Rectal smooth muscle tissue (tissue), 1 donor: ENCODE measurements around the gene FAM124A.

Experiments used
- H3K27ac ChIP-seq: one replicate; pipeline ENCODE4 v1.7.0; 2013; ENCODE audit warnings: low read depth, low read length, inconsistent platforms
- H3K27me3 ChIP-seq: one replicate; pipeline ENCODE4 v1.7.0; 2013; ENCODE audit warnings: low read length; ENCODE audit not compliant: control insufficient read depth, insufficient read depth
- H3K36me3 ChIP-seq: one replicate; pipeline ENCODE4 v1.7.0; 2013; ENCODE audit warnings: low read length; ENCODE audit not compliant: control insufficient read depth, insufficient read depth
- H3K4me1 ChIP-seq: one replicate; pipeline ENCODE4 v1.7.0; 2013; ENCODE audit warnings: low read length; ENCODE audit not compliant: control insufficient read depth, insufficient read depth
- H3K4me3 ChIP-seq: one replicate; pipeline ENCODE4 v1.7.0; 2013; ENCODE audit warnings: low read length
- H3K9ac ChIP-seq: one replicate; pipeline ENCODE4 v1.7.0; 2013; ENCODE audit warnings: low read length

Gene FAM124A

DNA sequence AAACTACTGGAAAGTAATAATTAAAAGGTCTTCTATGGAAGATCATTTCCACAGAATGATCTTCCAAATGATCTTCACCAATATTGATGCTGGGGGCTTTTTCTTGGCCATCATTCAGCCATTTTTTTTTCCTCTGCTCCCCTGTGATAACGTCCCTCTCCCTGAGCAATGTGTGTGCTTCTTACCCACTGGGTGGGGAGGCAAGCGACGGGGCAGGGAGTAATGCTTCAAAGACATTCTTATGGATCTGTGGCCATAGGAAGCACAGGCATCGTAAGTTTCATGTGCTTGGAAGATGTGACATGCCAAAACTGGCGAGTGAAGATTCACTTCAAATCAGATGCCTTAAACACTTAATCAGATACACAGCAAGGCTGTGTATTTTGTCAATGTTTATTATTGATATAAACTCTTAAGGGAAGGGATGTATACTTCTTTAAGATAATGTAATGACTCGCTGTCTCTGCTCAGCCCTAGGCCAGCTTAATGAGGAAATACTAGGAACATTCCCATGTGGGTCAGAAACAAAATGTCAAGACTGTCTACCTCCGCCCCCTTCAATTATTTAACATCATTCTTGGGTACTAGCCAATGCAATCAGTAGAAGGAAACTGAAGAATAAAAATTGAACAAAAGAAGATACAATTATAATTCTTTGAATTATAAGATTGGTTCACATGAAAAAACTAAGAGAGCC, 83.2 kb downstream of the FAM124A start:
- Histone ChIP-seq H3K4me3 (no peak overlapping the region), H3K9ac (no peak overlapping the region), H3K4me1 (no peaks in the 10 kb centered on the region), H3K27me3 (no peaks in the 10 kb centered on the region), H3K27ac (no peak overlapping the region), H3K36me3 (no peaks in the 10 kb centered on the region)

DNA sequence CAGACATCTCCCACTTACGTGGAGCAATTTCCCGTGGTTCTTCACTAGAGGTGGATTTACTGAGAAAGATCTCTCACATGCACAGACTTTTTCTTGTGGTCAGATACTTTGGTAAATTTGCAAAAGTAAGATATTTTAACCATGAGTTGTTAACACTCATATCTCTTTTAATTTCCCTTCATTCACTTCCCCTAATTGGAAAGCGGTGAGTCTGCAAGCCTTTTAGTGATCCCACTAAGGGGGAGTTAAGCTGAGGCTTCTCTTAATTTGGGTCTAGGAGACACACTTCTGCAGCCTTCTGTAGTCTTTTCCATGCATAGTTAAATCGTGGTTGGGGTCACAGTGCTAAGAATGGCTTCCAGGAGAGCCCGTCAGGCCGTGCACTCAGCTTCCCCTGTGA, 86.6 kb downstream of the FAM124A start:
- Histone ChIP-seq H3K9ac (no peak overlapping the region), H3K4me3 (no peak overlapping the region), H3K4me1 (no peaks in the 10 kb centered on the region)

DNA sequence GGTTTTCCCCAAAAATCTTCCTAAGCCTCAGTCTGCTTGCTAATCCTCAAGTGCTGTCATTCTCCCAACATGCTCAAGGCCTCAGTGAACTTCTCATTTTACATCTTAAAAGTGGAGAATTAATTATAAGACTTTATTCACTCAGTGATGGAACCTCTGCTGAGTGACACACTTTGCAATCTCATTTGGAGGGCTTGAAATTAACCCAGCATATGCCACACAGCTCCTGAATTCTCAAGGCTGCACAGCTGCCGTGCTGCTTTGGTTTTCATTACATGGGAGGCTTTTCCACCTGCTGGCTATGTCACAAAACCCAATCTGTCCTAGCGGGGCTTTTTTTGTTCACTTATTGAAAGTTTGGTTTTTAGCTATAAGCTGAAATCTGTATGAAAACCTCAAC, 89.0 kb downstream of the FAM124A start:
- Histone ChIP-seq H3K36me3 (no peaks in the 10 kb centered on the region), H3K9ac (no peak overlapping the region), H3K27me3 (no peaks in the 10 kb centered on the region), H3K4me1 (no peaks in the 10 kb centered on the region), H3K4me3 (no peak overlapping the region), H3K27ac (no peak overlapping the region)

More for the DNA sequence above, 86.6 kb downstream of the FAM124A start:
- Histone ChIP-seq H3K27me3 (no peaks in the 10 kb centered on the region), H3K27ac (no peak overlapping the region), H3K36me3 (no peaks in the 10 kb centered on the region)

DNA sequence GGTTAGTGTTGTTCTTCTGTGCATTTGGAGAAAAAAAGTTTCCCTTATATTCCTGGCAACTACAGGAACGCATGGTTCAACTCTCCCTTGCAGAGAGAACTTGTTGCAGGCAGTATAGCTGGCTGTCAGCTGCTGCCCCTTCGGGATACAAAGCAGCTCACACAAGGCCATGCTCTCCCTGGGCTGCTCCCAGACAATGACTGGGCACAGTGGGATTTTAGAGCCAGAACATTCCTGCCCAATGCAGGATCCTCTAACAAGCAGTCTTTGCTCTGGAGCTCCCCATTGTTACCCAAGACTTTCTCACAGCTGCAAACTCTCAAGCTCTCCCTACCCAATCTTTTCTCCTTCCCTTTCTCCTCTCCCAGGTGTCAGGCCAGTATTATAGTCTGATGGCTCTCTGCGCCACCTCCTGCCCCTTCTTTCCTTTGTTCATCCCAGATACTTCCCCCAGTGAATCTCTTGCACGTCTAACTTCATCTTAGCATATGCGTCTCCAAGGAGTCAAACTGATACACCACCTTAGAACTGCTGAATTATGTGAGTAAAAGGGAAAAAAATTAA, 89.8 kb downstream of the FAM124A start:
- H3K4me3 ChIP-seq: no peak overlapping the region
- no peaks in the 10 kb centered on the region for H3K4me1 ChIP-seq
- H3K9ac ChIP-seq: no peak overlapping the region
- no peaks in the 10 kb centered on the region for H3K36me3 ChIP-seq
- H3K27ac ChIP-seq: no peak overlapping the region
- H3K27me3 ChIP-seq: no peaks in the 10 kb centered on the region

DNA sequence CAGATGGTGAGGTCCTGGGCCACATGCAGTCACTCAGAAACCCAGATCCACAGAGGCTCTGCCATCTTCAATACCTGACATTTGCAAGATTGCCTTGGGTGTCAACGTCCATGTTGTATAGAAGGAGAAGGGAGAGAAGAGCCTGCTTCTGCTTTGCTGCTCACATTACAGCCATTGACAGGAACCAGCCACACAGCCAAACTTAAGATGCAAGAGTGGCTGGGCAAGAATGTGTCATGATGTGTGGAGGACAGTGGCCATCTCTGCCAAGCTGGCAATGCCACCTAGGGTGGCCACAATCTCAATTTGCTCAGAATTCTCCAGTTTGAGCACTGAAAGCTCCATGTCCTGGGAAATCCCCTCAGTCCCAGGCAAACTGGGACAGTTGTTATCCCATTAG, 91.4 kb downstream of the FAM124A start:
- H3K4me3 ChIP-seq: no peak overlapping the region
- no peaks in the 10 kb centered on the region for H3K36me3 ChIP-seq
- no peak overlapping the region for H3K27ac ChIP-seq
- H3K27me3 ChIP-seq: no peaks in the 10 kb centered on the region
- no peak overlapping the region for H3K9ac ChIP-seq
- no peaks in the 10 kb centered on the region for H3K4me1 ChIP-seq

DNA sequence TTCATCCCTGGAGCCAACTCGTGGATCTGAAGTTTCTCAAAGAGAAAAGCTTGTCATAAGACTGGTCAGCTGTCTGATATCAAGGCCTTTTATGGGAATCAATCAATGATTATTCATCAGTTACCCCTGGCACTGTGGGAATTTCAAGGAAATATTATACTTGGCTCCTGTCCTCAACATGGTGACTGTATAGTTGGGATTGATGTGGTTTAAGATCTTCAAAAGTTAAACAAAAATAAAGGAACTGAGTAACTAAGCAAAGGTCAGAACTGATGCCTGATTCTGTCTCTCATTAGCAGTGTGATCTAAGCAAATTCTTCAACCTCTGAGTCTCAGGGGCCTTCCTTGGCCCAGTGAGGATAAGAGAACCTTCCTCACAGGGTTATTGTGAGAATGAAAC, 95.1 kb downstream of the FAM124A start:
- Histone ChIP-seq H3K36me3 (no peaks in the 10 kb centered on the region), H3K4me1 (no peaks in the 10 kb centered on the region), H3K4me3 (no peak overlapping the region), H3K27me3 (no peaks in the 10 kb centered on the region), H3K27ac (no peak overlapping the region), H3K9ac (no peak overlapping the region)

DNA sequence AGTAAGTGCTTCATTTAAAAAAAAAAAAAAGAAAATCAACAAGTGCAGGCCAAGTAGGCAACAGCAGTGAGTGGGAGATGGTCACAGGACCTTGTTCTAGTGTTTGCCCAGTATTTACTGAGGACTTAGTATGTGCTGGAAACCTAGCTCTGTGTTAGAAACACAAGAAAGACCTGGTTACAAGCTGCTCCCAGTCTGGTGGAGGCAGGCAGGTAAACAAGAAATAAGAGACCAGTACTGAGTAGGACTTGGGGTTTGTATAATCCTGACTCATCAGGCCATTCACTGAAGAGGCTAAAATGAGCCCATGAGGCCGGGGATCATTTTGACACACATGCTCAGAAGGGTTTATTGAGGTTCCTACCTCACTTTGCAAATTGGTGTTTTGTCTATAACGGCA, 95.8 kb downstream of the FAM124A start:
- no peaks in the 10 kb centered on the region for H3K27me3 ChIP-seq
- H3K36me3 ChIP-seq: no peaks in the 10 kb centered on the region
- H3K9ac ChIP-seq: no peak overlapping the region
- no peak overlapping the region for H3K4me3 ChIP-seq
- no peaks in the 10 kb centered on the region for H3K4me1 ChIP-seq
- H3K27ac ChIP-seq: no peak overlapping the region

- Histone ChIP-seq H3K27me3 (no peaks in the 10 kb centered on the region), H3K4me1 (no peaks in the 10 kb centered on the region), H3K4me3 (no peak overlapping the region), H3K36me3 (no peaks in the 10 kb centered on the region), H3K9ac (no peak overlapping the region), H3K27ac (no peak overlapping the region)
These were observed 96.7 kb downstream of the FAM124A start for GRCh38 chr13:51318876-51319275.

GRCh38 chr13:51321836-51322235, 99.6 kb downstream of the FAM124A start:
- no peak overlapping the region for H3K9ac ChIP-seq
- H3K27ac ChIP-seq: no peak overlapping the region
- no peaks in the 10 kb centered on the region for H3K36me3 ChIP-seq
- no peaks in the 10 kb centered on the region for H3K4me1 ChIP-seq
- H3K4me3 ChIP-seq: no peak overlapping the region
- H3K27me3 ChIP-seq: no peaks in the 10 kb centered on the region

- Histone ChIP-seq H3K27ac (no peak overlapping the region), H3K9ac (no peak overlapping the region), H3K4me1 (no peaks in the 10 kb centered on the region), H3K4me3 (no peak overlapping the region), H3K27me3 (no peaks in the 10 kb centered on the region), H3K36me3 (no peaks in the 10 kb centered on the region)
These were observed 100.6 kb downstream of the FAM124A start for GRCh38 chr13:51322826-51323225.

DNA sequence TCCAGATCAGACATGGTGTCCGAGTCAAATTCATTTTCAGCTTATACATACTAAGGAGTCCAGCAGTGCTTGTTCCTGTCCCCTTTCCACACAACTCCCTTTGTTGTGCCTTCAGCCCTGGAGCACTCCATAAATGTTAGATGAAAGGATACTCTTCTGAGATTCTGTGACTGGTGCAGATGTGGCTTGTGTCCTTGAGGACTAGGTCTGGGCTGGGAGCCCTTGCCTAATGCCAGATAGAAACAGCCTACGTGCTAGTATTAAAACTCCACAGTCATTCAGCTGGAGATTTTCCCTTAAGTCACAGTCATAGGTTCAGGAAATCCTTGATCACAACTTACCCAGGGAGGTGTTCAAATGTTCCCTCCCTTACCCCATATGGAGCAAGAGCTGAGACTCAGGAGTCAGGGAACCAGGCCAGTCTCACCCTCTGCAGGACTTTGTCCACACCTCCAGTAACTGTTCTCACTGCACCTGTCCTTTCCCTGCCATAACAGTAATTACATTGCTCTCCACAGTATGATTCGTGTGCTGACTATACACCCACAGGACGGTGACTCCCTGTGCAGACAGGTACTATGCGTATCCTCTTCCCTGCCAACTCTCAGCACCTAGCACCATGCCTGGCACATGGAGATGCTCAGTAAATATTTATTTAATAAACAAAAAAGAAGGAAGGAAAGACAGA, 101.8 kb downstream of the FAM124A start:
- no peak overlapping the region for H3K9ac ChIP-seq
- no peak overlapping the region for H3K4me3 ChIP-seq
- H3K27me3 ChIP-seq: no peaks in the 10 kb centered on the region
- no peak overlapping the region for H3K27ac ChIP-seq
- H3K4me1 ChIP-seq: no peaks in the 10 kb centered on the region
- H3K36me3 ChIP-seq: no peaks in the 10 kb centered on the region

GRCh38 chr13:51324714-51325420, 102.7 kb downstream of the FAM124A start:
- H3K4me1 ChIP-seq: no peaks in the 10 kb centered on the region
- no peaks in the 10 kb centered on the region for H3K36me3 ChIP-seq
- no peak overlapping the region for H3K9ac ChIP-seq
- no peak overlapping the region for H3K27ac ChIP-seq
- H3K27me3 ChIP-seq: no peaks in the 10 kb centered on the region
- H3K4me3 ChIP-seq: no peak overlapping the region
